Pericardium fibroblast (primary cell): Measurements from ENCODE around the gene KLK5. TPM values are rescaled to one million over a fixed set of nuclear protein-coding genes. Genes with fewer than 3 reads are reported as not detected.

ENCODE experiments used
- total RNA-seq: library from RNA; depleted of rRNA; stranded (reverse); fragments of >200 nt; gene quantifications from 2 replicates; pipeline ENCODE4 v1.2.3, GENCODE V29; 2015

KLK5 gene, protein sequence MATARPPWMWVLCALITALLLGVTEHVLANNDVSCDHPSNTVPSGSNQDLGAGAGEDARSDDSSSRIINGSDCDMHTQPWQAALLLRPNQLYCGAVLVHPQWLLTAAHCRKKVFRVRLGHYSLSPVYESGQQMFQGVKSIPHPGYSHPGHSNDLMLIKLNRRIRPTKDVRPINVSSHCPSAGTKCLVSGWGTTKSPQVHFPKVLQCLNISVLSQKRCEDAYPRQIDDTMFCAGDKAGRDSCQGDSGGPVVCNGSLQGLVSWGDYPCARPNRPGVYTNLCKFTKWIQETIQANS
- total RNA-seq: not detected in 2 replicates

GRCh38 chr19:50952910-50953309 lies at the start of gene KLK5:
TSS of gene KLK5 (minus strand) at chr19:50953038. CDS start at chr19:50952657, 381 bp downstream.

GRCh38 chr19:51001515-51001914 lies 48.7 kb upstream of the KLK5 start, which contains the start of gene KLK8:
TSS of gene KLK8 (minus strand) at chr19:51001604. CDS start at chr19:51001167, 437 bp downstream.

GRCh38 chr19:50983625-50984292 lies 30.9 kb upstream of the KLK5 start, which contains the start of gene KLK7:
TSS of gene KLK7 (minus strand) at chr19:50983917. CDS start at chr19:50982399, 1,518 bp downstream.

GRCh38 chr19:50969413-50969760 lies 16.5 kb upstream of the KLK5 start, which contains the start of gene KLK6:
TSS of gene KLK6 (minus strand) at chr19:50969591. CDS start at chr19:50968104, 1,487 bp downstream.

DNA sequence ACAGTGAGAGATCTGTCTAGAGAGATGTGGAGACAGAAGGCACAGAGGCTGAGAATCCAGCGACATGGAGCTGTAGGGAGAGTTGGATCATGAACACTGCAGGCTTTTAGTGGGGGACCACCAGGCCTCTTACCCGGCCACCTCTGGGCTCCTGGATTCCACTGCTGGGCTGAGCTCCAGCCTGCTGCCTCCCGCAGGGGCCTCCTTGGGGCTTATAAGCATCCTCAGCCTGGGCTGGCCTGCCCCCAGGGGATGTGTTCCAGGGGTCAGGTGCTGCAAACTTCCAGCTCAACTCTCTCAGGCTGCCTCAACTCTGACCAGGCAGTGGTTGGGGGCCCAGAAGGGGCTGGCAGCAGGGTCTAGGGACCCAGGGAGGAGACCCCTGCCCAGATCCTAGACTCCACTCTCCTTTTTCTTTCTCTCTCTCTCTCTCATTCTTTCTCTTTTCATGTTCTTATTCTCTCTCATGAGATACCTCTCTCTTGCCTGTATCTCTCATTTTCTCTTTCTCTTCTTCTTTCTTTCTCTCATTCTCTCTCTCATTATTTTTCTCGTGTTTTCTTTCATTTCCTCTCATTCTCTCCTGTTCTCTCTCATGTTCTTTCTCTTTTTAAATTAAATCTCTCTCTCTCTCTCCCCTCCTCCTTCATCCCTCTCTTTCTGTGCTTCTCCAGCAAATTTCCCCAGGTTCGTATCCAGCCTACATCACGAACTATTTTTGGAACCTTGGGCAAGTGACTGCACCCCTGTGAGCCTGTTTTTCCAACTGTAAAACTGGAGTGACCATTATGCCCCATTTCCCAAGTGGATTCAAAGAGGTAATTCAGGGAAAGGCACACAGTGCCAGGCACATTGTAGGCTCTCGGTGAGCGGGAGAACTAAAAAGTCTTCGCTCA lies 41.4 kb downstream of the KLK5 start, which contains the start of gene KLK4:
TSS of gene KLK4 (minus strand) at position 190 of the 896 bp plus-strand sequence. CDS start 657 bp downstream, outside the sequence.

Other genes with a start within 250 kb of the KLK5 start
- 0.93 and 1.4 TPM in 2 replicates for gene SHANK1, start 233.2 kb downstream of the KLK5 start, total RNA-seq
- gene CLEC11A, start 229.7 kb downstream of the KLK5 start, total RNA-seq: 172 and 192 TPM in 2 replicates
- not detected in 2 replicates for gene GPR32, start 182.6 kb downstream of the KLK5 start, total RNA-seq
- gene ACP4, start 162.6 kb downstream of the KLK5 start, total RNA-seq: not detected in 2 replicates
- not detected in 2 replicates for gene KLK1, start 129.3 kb downstream of the KLK5 start, total RNA-seq
- gene KLK15, start 119.5 kb downstream of the KLK5 start, total RNA-seq: not detected in 2 replicates
- not detected in 2 replicates for gene KLK3, start 98.1 kb downstream of the KLK5 start, total RNA-seq
- not detected in 2 replicates for gene KLK2, start 79.6 kb downstream of the KLK5 start, total RNA-seq
- gene KLK4, start 41.6 kb downstream of the KLK5 start, total RNA-seq: not detected in 2 replicates
- not detected in 2 replicates for gene KLK6, start 16.6 kb upstream of the KLK5 start, total RNA-seq
- not detected in 2 replicates for gene KLK7, start 30.9 kb upstream of the KLK5 start, total RNA-seq
- not detected in 2 replicates for gene KLK8, start 48.6 kb upstream of the KLK5 start, total RNA-seq
- 1.4 TPM in 1 of 2 replicates, not detected in the other for gene KLK10, start 66.7 kb upstream of the KLK5 start, total RNA-seq
- gene KLK11, start 73.6 kb upstream of the KLK5 start, total RNA-seq: 0.93 TPM in 1 of 2 replicates, not detected in the other
- not detected in 2 replicates for gene KLK12, start 82.0 kb upstream of the KLK5 start, total RNA-seq
- gene KLK13, start 112.1 kb upstream of the KLK5 start, total RNA-seq: not detected in 2 replicates
- gene KLK14, start 129.8 kb upstream of the KLK5 start, total RNA-seq: 0.12 TPM in 1 of 2 replicates, not detected in the other
- gene CTU1, start 155.4 kb upstream of the KLK5 start, total RNA-seq: 17.4 and 25.4 TPM in 2 replicates
- not detected in 2 replicates for gene SIGLEC9, start 171.9 kb upstream of the KLK5 start, total RNA-seq
- gene SIGLEC7, start 189.3 kb upstream of the KLK5 start, total RNA-seq: not detected in 2 replicates